Heart left ventricle (tissue), 16 donors: ENCODE data around the gene TPPP3. TPM values are rescaled to one million over a fixed set of nuclear protein-coding genes. Genes with fewer than 3 reads are reported as not detected.
A peak's percentile ranks its signal among the peaks of the same experiment; 100 is the strongest.
"Not testable (repeated sequence)": the region's sequence is repeated elsewhere in the genome, so short reads cannot be mapped to it uniquely, and the experiment has no call there.

ENCODE experiments used
- ATAC-seq, 4 donors: fragments of 200-7000 bp; cut with Tn5 transposase; one replicate each; pipeline ENCODE4 v1.9.1; 2020 to 2022; ENCODE audit warnings: moderate library complexity in 4 of 4, mild to moderate bottlenecking in 3 of 4, moderate number of reproducible peaks in 1 of 4
- DNase-seq, 5 donors: peaks; one replicate each; pipeline ENCODE4 v3.0.0-alpha.2; 2020
- H3K27ac ChIP-seq, 12 donors: fragments of 200-600 bp; sonication (generic) in 4 of 12; one replicate each; pipeline versions ENCODE4 v1.5.0 to v1.8.0; 2016 to 2022; ENCODE audit warnings: mild to moderate bottlenecking in 2 of 12
- H3K27me3 ChIP-seq, 9 donors: fragments of 200-600 bp; sonication (generic) in 2 of 9; one replicate each; pipeline versions ENCODE4 v1.5.1 to v1.8.0; 2016 to 2022; ENCODE audit warnings: mild to moderate bottlenecking in 3 of 9
- H3K36me3 ChIP-seq, 9 donors: fragments of 200-600 bp; sonication (generic) in 2 of 9; one replicate each; pipeline versions ENCODE4 v1.5.0 to v1.8.0; 2018 to 2022; ENCODE audit warnings: mild to moderate bottlenecking in 2 of 9
- H3K4me1 ChIP-seq, 12 donors: fragments of 200-600 bp; sonication (generic) in 4 of 12; one replicate each; pipeline versions ENCODE4 v1.5.0 to v1.8.0; 2016 to 2022; ENCODE audit warnings: mild to moderate bottlenecking in 3 of 12
- H3K4me3 ChIP-seq, 12 donors: fragments of 200-600 bp; sonication (generic) in 4 of 12; one replicate each; pipeline versions ENCODE4 v1.5.0 to v1.8.0; 2017 to 2022; ENCODE audit warnings: mild to moderate bottlenecking in 9 of 12, moderate library complexity in 4 of 12
- H3K9me3 ChIP-seq, 12 donors: fragments of 200-600 bp; sonication (generic) in 4 of 12; one replicate each; pipeline versions ENCODE4 v1.5.0 to v1.8.0; 2016 to 2022; ENCODE audit warnings: mild to moderate bottlenecking in 1 of 12
- CTCF ChIP-seq, 12 donors: fragments of 200-600 bp; sonication (generic) in 4 of 12; IDR thresholded peaks; one replicate each; pipeline versions ENCODE4 v1.5.0 to v1.8.0; 2018 to 2022; ENCODE audit warnings: antibody characterized with exemption in 12 of 12, mild to moderate bottlenecking in 5 of 12
- POLR2A ChIP-seq, 2 donors: fragments of 450-650 bp; IDR thresholded peaks; one replicate each; pipeline ENCODE4 v1.6.1; 2017; ENCODE audit warnings: antibody characterized with exemption in 2 of 2, mild to moderate bottlenecking in 2 of 2, moderate library complexity in 2 of 2
- WGBS, 4 donors: extraction: QIAGEN DNeasy Blood & Tissue Kit in 2 of 4; methylation state at CpG; one replicate each; pipeline versions ENCODE4 v1.1.5 to v1.1.7; 2013 to 2018; 5-methylcytosine and 5-hydroxymethylcytosine counted together
- intact Hi-C, 10 donors: fragments of 100-400 bp; cut with DNase I; formaldehyde crosslinking; loops; one replicate each; pipeline versions ENCODE4 v1.11.1 to v1.14.2; 2022
- polyA plus RNA-seq, 2 donors: library from polyadenylated mRNA; stranded (reverse); fragments of 200-250 nt; gene quantifications; one replicate each; pipeline ENCODE4 v1.2.3, GENCODE V29; 2013
- total RNA-seq, 9 donors: library from RNA; depleted of rRNA in 2 of 9; stranded (reverse); fragments of >200 nt in 2 of 9; fragmentation: NEBNext Ultra II Directional in 3 of 9; extraction: Animal tissue kit (Norgen Biotek cat#: 25700) in 3 of 9; gene quantifications; one replicate each; pipeline versions ENCODE4 v1.1.0 to v1.2.4, GENCODE V29; 2016 to 2023
- donor health status: ischemic (EF 13 %, LVEDD 7.1; RV severe dilation, severe dysfunction).
- donor health status: healthy with polysubstance abuse.
- donor health status: DM: no; HTN: yes; CAD: no.
- donor health status: DM: no; HTN: no; CAD: no.
- donor health status: ischemic (EF 25% LVEDD 6.9; RV normal size, moderate dysfunction).
- donor health status: ischemic (EF 25% LVEDD 5.7; RV mildly dilated, moderate dysfunction).
- donor health status: healthy.
- donor health status: DM: yes; HTN: yes; CAD: no.
- donor health status: ischemic (EF 35%, LVEDD 5.7; RV mildly dilated, moderate dysfunction).
- donor health status: nonischemic (EF 11% LVEDD 7.7; RV severe dilation, severe dysfunction).
- donor health status: DM: yes; HTN: yes; CAD: no.
- donor health status: PGD.
- donor health status: ischemic (EF 29% LVEDD 5.4; RV normal size, mild dysfunction).
- donor health status: nonischemic (EF 23%, LVEDD 6.1; RV moderate dilation, normal function).

Gene TPPP3
- total and polyA plus RNA-seq, 11 donors, result 7.0 to 20.1 (median 10.3) TPM

DNA sequence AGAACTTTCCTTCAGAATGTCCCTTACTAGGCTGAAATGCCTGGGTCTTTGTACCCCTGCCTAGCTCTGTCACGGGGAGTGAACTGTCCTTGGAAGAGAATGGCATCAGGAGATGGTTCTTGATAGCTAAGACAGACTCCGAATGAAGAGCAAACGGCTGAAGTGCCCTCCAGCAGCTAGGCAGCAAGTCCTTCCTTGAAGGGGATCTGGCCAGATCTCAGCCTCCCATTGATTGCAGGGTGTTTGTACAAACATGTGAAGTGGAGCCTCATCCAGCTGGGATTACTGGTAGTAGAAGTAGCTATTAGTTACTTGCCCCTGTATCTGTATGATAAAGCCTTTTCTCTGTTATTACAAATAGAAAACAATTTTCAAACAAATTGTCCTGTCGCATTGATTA is 35.7 kb downstream of the TPPP3 start:
- TF ChIP-seq CTCF (IDR thresholded peaks at IDR 0.05) (no peak), POLR2A (IDR thresholded peaks at IDR 0.05) (no peak)
- no peak for ATAC-seq
- no peaks in the 10 kb centered on the region for H3K36me3 ChIP-seq
- DNase-seq, result no peak
- no peaks in the 10 kb centered on the region for H3K9me3 ChIP-seq
- no peak overlapping the region for H3K4me3 ChIP-seq
- WGBS, 4 donors, result 63 to 81% (median 73%) methylated on average over 4 of the region's 4 CpGs
- H3K27ac ChIP-seq, result no peak overlapping the region
- intact Hi-C loops, result no loop called here
- H3K27me3 ChIP-seq, result peaks cover 0 to 2% (median 0%) of the 10 kb centered on the region in 9 donors
- no peaks in the 10 kb centered on the region for H3K4me1 ChIP-seq

GRCh38 chr16:67356396-67356795 is 36.9 kb downstream of the TPPP3 start:
- WGBS, 4 donors, result 72 to 83% (median 77%) methylated on average over 3 of the region's 3 CpGs
- Histone ChIP-seq H3K4me1 (no peaks in the 10 kb centered on the region), H3K9me3 (no peaks in the 10 kb centered on the region), H3K4me3 (no peak overlapping the region), H3K27me3 (peaks cover 0 to 2% (median 0%) of the 10 kb centered on the region in 9 donors), H3K36me3 (no peaks in the 10 kb centered on the region), H3K27ac (no peak overlapping the region)
- intact Hi-C loops, result no loop called here
- no peak for ATAC-seq
- no peak for DNase-seq
- TF ChIP-seq CTCF (IDR thresholded peaks at IDR 0.05), result no peak
- TF ChIP-seq POLR2A (IDR thresholded peaks at IDR 0.05), result no peak

DNA sequence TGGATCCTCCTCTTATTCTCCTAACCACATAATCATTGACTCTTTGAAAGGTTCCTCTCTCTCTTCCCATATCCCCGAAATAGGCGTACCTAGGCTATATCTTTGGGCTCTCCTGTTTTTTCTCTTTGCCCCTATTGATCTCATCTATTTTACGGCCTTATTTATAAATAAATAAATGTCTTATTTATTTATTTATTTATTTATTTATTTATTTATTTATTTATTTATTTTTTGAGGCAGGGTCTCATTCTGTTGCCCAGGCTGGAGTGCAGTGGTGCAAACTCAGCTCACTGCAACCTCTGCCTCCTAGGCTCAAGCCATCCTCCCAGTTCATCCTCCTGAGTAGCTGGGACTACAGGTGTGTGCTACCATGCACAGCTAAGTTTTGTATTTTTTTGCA is 40.8 kb downstream of the TPPP3 start:
- H3K27me3 ChIP-seq, H3K4me3 ChIP-seq, H3K36me3 ChIP-seq, H3K27ac ChIP-seq, ATAC-seq, H3K9me3 ChIP-seq, intact Hi-C loops, DNase-seq, H3K4me1 ChIP-seq: not testable (repeated sequence)
- 96 to 98% (median 97%) methylated on average over 3 of the region's 3 CpGs for WGBS, 4 donors

DNA sequence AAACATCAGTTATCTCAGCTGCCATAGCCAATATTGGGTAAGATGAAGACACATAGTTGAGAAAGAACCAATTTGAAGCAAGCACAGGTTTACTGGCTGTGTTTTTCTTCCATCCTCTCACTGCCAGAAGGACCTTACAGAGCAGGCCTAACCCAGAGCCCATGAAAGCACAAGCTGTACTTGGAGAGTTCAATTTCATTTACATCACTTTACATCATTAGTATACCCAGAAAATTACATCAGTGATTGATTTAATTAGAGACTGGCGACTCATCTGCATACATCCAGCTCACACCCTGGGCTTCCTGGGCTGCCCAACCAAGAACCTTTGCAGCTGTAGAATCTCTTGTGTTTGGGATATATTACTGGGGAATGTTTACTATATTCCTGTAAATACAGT is 43.0 kb downstream of the TPPP3 start:
- intact Hi-C loops, result no loop called here
- WGBS, 4 donors, result 94 to 100% (median 97%) methylated on average over 1 of the region's 1 CpG
- H3K27ac ChIP-seq, result no peak overlapping the region
- no peaks in the 10 kb centered on the region for H3K9me3 ChIP-seq
- no peaks in the 10 kb centered on the region for H3K27me3 ChIP-seq
- ATAC-seq (no peak), DNase-seq (no peak)
- peaks cover 0 to 10% (median 0%) of the 10 kb centered on the region in 12 donors for H3K4me1 ChIP-seq
- H3K36me3 ChIP-seq, result no peaks in the 10 kb centered on the region
- no peak overlapping the region for H3K4me3 ChIP-seq
- no peak for TF ChIP-seq POLR2A (IDR thresholded peaks at IDR 0.05)

DNA sequence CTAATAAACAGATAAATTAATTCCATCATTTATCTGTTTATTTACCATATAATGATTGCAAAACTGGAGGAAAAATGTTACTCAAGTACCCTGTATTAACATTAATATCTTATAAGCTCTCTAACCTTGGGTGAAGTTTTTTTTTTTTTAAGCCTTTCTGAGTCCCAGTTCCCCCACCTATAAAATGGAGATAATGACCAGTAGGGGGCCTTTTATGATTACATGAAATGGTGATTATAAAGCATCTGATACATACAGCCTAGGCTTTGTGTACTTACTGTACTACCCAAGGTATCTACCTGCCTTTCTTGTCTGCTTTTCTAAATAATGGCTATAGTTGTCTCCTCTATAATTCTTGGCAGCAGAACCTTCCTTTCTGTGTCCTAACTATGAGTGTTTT is 44.1 kb downstream of the TPPP3 start:
- DNase-seq, result no peak
- ATAC-seq, result no peak
- H3K4me1 ChIP-seq, result peaks cover 0 to 12% (median 0%) of the 10 kb centered on the region in 12 donors
- no peaks in the 10 kb centered on the region for H3K27me3 ChIP-seq
- H3K4me3 ChIP-seq, result no peak overlapping the region
- intact Hi-C loops, result loop anchor here in 1 of 10 donors (10.0 kb wide), 1 partner anchor 46 kb away; the partner anchor contains the start of gene TPPP3
- no peak for TF ChIP-seq POLR2A (IDR thresholded peaks at IDR 0.05)
- peak in 10 of 12 donors; percentile 19 to 53 (median 42) for TF ChIP-seq CTCF (IDR thresholded peaks at IDR 0.05)
- H3K36me3 ChIP-seq, result no peaks in the 10 kb centered on the region
- H3K27ac ChIP-seq, result no peak overlapping the region
- H3K9me3 ChIP-seq, result no peaks in the 10 kb centered on the region
